HG03575 (cell line): ENCODE results near the gene CCDC148.
A peak's percentile ranks its signal among the peaks of the same experiment; 100 is the strongest.

ENCODE experiments used
- ATAC-seq: cut with Tn5 transposase; IDR thresholded peaks from one replicate; pipeline ENCODE4 v1.9.1; 2021; ENCODE audit not compliant: unreplicated experiment, insufficient number of reproducible peaks, low FRiP score; ENCODE audit errors: extremely low read depth

The CCDC148 gene

DNA sequence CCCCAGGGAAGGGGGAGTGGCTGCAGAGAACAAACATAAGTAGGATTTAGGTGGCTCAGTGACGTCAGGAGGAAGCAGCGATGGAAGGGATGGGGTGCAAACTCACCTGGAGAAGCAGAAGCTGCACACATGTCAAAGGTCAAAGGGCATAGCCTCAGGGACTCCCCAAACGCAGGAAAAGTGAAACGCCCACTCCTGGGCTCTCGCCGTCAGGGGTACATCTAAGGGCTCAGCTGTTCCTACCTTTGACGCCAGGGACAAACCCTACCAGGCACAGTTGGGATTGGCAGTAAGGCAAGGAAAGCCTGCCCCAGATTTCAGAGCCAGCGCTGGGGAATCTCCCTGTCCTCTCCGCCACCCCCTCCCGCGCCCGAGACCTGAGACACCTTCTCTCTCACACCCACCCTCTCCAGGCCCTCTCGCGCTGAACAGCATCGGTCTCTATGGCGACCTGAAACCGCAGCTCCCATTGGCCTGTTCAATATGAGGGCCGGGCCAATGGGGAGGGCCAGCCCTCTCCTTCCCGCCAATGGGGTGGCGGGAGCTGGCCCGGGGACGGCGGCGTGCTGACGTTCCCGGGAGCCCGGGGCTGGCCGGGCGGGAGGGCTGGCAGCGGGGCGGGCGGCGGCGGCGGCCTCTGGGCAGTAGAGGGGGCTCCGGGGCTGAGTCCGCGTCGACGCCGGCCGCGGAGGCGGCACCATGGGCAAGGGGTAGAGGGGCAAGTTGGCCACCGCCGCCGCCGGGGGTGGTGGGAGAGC lies at the start of gene CCDC148, which contains the start of gene PKP4:
TSS of gene CCDC148 (minus strand) at position 445 of the 758 bp plus-strand sequence. CDS start at position 131, 314 bp downstream.
TSS of gene PKP4 (plus strand) at position 644 of the 758 bp plus-strand sequence. CDS start 76,233 bp downstream, outside the sequence.
- ATAC-seq: peak; percentile 93

DNA sequence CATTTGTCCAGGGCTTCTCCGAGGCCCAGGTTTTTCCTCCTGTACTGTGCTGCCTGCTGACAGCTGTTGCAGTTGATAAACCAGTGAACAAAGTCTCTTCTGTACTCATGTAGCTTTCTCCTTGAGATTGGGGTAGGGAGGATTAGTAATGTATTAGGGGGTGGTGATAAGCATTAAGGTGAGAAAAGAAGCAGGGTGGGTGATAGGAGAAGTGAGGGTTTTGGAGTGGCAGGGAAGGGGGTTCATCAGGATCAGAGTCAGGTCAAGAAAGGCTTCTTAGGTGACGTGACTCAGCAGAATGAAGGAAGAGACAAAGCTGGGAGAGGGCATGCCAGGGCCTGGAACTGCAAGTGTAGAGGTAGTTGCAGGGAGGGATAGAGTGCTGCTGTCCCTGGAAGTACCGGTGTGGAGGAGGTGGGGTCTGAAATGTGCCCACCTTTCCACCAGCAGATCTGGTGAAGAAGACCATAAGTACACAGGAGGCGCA lies 48.9 kb upstream of the CCDC148 start:
- ATAC-seq: no peak

DNA sequence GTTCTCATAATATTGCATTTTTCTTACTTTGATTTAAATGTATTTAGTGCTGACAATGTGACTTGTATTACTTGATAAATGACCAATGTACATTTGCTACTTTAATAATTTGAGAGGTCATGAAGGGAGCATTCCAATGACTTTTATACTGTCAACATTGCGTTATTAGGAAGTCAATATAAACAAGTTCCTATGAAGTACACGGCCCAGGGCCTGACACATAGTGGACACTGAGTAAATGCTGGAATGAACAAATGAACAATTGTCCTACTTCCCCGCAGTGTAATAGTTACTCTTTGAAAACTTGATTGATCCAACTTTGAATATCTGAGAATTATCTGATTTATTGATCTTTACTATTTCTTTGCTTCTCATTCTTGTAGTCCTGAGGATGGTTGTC lies 47.5 kb upstream of the CCDC148 start:
- no peak for ATAC-seq

DNA sequence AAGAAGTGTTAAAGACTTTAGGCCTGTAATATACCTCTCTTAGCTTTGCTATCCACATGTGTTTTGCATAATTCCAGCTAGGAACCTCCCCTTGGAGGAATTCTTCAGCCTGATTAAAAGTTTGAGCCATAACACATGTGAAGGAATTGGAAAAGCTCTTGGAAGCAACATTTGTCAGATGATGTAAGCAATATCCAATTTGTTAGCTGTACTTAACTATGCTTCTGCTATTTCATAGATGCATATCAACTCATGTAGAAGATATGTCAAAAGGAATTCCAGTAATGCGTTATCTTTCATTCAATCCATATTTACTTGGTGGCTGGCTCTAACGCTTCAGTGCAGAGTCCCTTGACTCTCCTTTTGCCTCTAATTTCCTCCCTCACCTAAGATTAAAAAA lies 46.4 kb upstream of the CCDC148 start:
- ATAC-seq: no peak

DNA sequence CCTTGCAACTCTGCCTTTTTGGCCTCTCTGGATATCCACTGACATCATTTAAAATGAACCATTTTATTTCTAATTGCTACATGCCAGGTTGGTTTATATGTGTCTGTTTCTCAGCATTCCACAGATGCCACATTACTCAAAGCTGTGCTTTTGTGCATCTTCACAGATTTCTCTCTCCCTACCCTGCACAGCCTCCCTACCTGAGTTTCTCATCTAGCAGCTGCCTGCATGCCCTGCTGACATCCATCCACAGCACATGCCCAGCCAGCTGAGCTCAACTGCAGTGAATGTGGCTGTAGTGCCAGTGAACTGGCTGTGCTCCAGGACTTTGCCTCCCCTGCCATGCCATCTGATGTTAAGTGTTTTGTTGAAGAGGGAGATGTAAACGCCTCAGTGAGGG lies 44.7 kb upstream of the CCDC148 start:
- no peak for ATAC-seq

DNA sequence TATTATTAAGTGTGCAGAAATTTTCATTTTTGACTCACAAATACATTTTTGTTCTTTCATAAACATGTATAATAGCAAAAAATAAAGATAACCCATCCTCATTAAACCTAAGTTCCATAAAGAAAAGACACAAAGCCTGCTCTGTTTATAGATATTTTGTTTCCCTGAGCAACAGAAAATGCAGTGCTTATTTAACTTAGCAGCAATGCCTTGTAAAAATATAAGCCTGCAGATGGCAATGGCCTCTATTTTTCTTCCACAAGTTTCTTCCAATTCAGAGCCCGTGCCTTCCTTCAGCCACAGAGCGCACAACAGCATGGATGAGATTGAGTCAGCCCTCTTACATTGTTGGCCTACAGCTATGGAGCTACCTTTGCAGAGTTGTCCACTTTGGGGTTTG lies 43.8 kb upstream of the CCDC148 start:
- no peak for ATAC-seq

DNA sequence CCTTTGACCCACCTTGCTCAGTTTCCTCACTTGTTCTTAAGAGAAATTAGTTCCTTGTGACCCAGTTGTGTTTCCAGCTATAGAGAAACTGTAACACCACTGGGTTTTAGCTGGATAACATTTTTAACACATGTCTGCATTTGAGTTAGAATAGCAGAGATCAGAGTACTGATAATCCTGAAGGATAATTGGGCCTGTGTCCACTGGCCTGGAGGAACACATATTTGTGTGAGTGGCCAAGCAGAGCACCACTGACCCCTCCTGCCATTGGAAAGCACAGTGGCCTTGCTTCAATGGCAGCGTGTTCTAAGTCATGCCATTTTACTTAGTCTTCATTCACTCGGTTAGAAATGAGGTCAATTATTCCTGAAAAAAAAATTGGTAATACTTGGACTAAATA lies 42.8 kb upstream of the CCDC148 start:
- ATAC-seq: no peak

DNA sequence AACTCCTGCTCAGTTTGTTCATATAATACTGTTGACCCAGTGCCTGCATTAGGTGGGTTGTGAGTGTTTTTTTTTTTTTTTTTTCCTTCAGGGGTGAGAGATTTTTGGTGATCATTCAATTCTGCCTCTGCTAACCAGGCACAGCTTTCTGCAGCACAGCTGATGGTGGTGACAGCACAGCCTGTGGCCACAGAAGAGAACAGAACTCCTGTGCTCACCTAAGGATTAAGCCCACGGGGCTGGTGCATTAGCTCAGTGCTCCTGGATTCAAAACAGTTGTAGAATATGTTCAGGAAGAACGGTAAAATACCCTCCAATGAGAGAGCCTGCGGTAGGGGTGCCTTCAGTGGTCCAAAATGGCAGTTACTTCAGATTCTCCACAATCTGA lies 42.2 kb upstream of the CCDC148 start:
- ATAC-seq: no peak

DNA sequence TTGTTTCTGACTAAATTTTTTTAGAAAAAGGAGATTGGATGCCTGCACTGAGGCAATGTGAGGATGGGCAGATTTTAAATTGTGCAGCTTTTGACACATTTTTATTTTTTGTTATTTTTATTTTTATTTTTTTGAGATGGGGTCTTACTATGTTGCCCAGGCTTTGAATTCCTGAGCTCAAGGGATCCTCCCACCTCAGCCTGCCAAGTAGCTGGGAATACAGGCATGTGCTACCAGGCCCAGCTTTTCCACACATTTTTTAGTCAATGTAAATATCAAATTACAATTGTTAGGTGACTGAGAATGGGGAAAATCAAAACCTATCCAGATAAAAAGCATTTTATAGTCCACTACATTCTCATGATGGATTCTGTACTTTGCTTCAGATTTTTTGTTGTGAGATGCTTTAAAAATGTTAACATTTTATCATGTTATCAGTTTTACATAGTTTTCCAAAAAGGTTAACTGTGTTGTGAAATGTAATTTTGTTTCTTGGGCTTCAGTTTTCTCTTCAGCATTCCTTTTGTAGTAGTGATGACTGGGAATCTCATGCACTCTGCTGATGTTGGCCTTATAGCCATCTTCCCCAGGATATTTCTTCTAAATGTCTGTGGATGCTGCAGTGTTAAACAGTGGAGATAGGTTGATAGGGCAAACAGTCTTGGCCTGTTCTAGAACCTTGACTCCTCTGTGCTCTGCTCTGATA lies 41.6 kb upstream of the CCDC148 start:
- ATAC-seq: no peak

DNA sequence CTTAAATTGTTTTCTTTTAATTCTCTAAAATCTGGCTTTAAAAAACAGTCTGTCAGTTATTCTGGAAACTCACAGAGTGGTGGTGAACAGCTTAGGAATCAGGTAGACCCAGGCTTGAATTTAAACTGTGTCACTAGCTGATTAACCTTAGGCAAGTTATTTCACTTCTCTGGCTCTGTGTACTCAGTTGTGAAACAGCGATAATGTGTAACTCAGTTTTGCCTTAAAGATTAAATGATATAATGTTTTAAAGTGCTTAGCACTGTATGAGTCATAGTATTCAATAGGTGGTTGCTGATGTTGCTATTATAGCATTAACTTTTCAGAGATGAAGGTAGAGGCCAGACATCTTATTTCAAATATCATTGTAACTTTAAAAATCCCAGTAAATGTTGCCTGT lies 40.9 kb upstream of the CCDC148 start:
- no peak for ATAC-seq

DNA sequence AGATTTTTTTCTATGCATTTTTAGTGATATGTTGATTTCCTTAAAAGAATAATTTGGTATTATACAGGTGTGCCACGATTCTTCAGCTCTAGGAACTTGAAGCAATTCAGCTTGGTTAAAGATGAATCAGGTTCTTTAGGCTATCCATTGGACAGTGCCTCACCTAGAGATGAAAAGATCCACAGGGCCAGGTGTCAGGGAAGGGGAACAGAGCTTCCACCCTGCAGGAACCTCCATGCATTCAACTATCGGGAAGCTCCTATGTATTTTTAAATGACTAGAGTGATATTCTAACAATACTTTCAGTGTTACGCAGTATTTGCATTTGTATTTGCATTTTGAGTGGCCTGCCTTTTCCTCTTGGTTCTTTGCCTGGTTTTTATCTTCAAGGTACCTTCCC lies 40.4 kb upstream of the CCDC148 start:
- no peak for ATAC-seq

DNA sequence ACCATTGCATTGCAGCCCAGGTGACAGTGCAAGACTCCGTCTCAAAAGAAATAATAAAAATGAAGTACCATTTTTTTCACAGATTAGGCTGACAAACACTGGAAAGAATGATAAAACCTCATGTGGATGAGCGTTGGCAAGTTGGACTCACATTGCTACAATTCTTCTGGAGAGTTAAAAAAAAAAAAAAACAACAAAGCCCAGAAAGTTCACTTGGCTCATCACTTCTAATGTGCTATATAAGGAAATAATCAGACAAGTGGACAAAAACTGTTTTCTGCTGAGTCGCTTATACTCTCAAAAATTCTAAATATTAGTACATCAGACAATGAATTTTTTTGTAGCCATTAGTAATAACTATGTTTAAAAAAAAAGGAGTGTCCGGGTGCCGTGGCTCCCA lies 38.6 kb upstream of the CCDC148 start:
- no peak for ATAC-seq

DNA sequence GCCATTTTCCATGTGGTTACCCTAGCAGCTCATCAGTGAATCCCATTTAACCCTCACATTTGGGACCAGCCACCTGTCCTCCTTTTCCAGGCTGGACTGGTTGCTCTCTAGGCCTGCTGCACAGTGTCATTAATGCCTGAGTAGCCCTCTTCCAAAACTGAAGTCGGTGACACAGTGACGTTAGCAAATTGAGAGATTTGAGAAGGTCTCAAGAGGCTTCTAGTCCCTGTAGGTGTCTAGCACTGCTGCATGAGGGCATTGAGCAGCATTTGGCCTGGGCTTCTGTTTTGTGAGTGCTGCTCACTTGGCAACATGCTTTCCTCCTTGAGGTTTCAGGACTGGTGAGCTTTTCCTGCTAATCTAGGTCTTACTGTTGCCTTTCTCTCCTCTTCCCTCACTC lies 36.9 kb upstream of the CCDC148 start:
- no peak for ATAC-seq

DNA sequence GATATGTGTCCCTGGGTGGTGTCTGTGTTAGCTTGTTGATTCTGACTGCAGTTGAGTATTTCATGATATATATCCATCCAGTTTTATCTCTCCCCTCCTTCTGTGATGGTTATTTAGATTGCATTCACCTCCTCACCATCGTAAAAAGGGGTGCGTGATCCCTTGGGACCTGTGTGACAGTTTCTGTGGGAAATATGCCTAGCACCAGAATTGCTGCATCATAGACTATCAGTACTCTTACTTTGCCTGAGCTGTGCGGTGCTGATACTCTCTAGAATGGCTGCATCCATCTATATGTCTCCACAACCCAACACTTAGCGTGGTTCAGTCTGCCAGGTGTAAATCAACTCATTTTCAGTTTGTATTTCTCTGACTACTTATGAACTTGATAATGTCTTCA lies 34.5 kb upstream of the CCDC148 start:
- no peak for ATAC-seq

DNA sequence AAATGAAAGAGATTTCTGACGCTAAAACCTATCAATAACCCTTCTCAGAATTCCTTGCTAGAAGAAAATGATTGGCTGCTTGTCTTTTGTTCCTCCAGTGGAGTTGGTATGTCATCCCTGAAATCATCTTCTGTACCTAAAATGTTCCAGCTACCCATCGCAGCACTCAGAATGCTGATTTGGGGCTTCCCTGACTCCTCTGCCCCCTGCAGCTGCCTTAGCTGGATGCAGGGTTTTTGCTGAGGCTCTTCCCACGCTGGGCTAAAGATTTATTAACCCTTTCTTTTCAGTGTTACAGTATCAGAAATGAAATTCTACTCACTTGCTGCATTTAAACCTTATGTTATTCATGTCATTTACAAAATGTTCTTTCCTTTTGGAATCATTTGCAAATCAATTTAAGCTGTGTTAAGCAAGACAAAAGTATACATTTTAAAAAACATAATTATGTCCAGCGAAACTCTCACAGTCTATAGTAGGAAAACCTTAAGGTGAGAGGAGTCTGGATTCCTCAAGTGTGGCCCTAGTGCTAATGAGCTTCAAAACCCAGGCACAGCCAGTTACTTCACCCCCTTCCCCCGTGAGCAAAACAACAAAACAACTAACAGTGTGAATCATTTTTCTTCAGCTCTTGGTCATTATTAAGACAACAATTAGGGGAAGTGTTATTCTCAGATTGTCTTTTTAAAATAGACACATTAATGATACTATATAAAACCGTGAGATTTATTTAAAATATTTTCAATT lies 33.0 kb upstream of the CCDC148 start:
- ATAC-seq: no peak

DNA sequence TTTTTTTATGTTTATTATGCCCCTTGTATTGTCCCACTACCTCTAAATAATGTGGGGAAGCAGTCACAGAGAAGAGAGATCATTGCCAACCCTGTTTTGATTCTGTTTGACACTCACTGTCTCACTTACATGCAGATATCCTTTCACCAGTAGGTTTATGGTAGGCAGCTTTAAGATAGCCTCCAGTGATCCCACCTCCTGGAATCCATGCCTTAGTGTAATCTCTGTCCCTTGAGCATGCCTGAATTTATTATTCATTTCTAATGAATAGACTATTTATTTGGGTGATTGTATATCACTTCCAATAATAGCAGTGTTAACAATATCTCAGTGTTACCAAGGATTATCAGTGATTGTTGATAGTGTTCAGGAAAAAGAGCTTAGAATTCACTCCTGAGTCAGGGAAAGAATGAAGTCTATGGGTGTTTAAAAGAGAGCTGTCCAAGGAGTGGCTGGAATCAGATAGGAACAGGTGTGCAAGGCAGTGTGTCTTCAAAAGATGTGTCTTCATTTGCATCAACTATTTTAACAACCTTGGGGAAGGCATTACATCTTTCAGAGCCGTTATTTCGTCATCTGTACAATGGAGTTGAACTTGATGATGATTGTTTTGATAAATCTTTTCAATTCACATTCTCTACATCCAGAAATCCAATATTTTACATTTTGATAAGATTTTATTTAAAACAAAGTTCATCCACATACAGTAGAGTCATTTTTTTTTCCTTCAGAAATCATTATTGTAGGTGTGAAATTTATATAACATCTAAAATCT lies 32.1 kb upstream of the CCDC148 start:
- ATAC-seq: no peak

DNA sequence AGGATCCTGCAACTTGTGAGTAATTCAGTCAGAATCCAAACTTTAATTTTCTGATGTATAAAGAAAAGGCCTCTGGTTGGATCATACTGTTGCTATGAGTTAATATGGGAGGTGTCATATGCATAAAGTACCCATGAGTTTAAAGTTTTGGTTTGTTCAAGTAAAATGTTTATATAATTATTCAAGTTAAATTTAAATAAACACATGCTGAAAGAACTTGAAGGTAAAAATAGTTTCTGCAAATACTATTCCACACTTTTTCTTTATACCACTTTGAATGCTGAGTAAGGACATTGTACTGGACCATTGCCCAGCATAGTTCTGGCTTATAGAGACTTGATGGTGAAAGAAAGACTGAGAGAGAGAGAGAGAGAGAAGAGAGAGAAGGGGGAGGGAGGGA lies 30.9 kb upstream of the CCDC148 start:
- no peak for ATAC-seq

DNA sequence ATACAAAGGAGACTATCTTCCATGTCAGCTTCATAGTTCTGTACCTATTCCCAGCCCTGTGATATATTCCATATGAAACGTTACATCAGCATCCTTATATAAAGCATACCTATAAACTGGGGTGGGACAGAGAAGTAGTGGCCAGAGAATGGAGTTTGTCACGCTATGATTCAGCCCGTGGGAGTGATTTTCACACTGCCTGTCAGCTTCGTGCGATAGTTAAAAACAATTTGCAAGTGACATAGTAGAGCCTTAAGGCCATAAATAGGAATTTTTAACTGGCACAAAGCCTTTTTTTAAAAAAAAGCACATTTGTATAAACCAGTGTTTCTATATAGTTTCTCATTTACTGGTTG lies 30.4 kb upstream of the CCDC148 start:
- ATAC-seq: no peak
